ENCODE results near the gene ANKMY1. TPM values are rescaled to one million over a fixed set of nuclear protein-coding genes. Genes with fewer than 3 reads are reported as not detected.

The ANKMY1 gene
- total and polyA plus RNA-seq, 2 of the 8 experiments (the other 6 are each of a cell fraction or from before 2014, with no cell fraction given), result 4.5 to 4.8 TPM

DNA sequence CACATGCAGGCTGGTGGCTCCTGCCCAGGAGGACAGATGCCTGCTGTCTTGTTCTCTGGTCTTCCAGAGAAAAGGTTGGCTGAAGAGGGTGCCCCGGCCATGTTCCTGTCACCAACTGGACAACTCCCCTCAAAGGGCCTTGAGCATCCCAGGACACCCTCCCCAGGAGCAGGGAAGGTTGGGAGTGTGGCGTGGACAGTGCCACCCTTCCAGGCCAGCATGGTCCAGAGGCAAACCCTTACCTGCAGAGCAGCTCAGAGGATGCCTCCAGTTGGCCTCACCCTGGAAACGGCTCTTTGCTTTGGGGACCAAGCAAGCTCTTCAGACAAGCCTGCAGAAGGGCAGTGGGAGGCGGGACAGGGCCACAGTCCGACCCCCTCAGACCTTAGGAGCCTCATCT is 127.2 kb downstream of the ANKMY1 start (continued):
- TF ChIP-seq CHD1 (IDR thresholded peaks at IDR 0.05; ENCODE audit: low read depth, low read length), result no peak
- TF ChIP-seq POLR2AphosphoS5 (IDR thresholded peaks at IDR 0.05; ENCODE audit: low read depth, low read length), result no peak
- TF ChIP-seq KDM1A (IDR thresholded peaks at IDR 0.05; ENCODE audit: borderline replicate concordance, low read length), result no peak
- no peak for TF ChIP-seq CTBP2 (IDR thresholded peaks at IDR 0.05; ENCODE audit: borderline replicate concordance, insufficient read depth, insufficient read length, low read length)
- TF ChIP-seq MAX (IDR thresholded peaks at IDR 0.05), result no peak
- TF ChIP-seq YY1 (IDR thresholded peaks at IDR 0.05; ENCODE audit: low read depth, low read length), result no peak
- no peak for TF ChIP-seq TEAD4 (IDR thresholded peaks at IDR 0.05; ENCODE audit: low read depth, low read length)
- no peak for TF ChIP-seq JUN (IDR thresholded peaks at IDR 0.05; ENCODE audit: low read depth, low read length)
